Endothelial cell of umbilical vein (primary cell): Measurements from ENCODE around the gene SLC2A4.

Experiments used
- EZH2 ChIP-seq: IDR thresholded peaks from 2 replicates; pipeline ENCODE4 v1.6.1; 2012; ENCODE audit warnings: borderline replicate concordance, low read depth, mild to moderate bottlenecking, moderate library complexity, low read length, inconsistent platforms; ENCODE audit not compliant: severe bottlenecking
- MYC ChIP-seq: IDR thresholded peaks from one replicate; pipeline ENCODE4 v1.6.1; 2011; ENCODE audit warnings: mild to moderate bottlenecking, low read depth, low read length
- POLR2A ChIP-seq: IDR thresholded peaks from 2 replicates; pipeline ENCODE4 v1.6.1; 2012; ENCODE audit warnings: low read depth, mild to moderate bottlenecking, control low read depth, low read length
- TF ChIP-seq, protein P1 (sequence below), 2 donors: IDR thresholded peaks; 1 replicate in 1 of 2; 2 replicates in 1 of 2; pipeline ENCODE4 v1.5.1; 2011; ENCODE audit warnings: low read length in 2 of 2, mild to moderate bottlenecking in 2 of 2, moderate library complexity in 2 of 2, control low read depth in 1 of 2, inconsistent platforms in 1 of 2, low read depth in 1 of 2; ENCODE audit not compliant: insufficient read depth in 1 of 2; ENCODE audit errors: extremely low read depth in 1 of 2

- TF ChIP-seq EZH2 (no peak), MYC (no peak), POLR2A (no peak)
- TF ChIP-seq, protein P1, sequence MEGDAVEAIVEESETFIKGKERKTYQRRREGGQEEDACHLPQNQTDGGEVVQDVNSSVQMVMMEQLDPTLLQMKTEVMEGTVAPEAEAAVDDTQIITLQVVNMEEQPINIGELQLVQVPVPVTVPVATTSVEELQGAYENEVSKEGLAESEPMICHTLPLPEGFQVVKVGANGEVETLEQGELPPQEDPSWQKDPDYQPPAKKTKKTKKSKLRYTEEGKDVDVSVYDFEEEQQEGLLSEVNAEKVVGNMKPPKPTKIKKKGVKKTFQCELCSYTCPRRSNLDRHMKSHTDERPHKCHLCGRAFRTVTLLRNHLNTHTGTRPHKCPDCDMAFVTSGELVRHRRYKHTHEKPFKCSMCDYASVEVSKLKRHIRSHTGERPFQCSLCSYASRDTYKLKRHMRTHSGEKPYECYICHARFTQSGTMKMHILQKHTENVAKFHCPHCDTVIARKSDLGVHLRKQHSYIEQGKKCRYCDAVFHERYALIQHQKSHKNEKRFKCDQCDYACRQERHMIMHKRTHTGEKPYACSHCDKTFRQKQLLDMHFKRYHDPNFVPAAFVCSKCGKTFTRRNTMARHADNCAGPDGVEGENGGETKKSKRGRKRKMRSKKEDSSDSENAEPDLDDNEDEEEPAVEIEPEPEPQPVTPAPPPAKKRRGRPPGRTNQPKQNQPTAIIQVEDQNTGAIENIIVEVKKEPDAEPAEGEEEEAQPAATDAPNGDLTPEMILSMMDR (IDR thresholded peaks at IDR 0.05; ENCODE audit: extremely low read depth in 1 of 2, insufficient read depth in 1 of 2, low read depth in 1 of 2, low read length in 2 of 2) = no peak
Measured at GRCh38 chr17:7238420-7239090, 43.0 kb upstream of the SLC2A4 start.
